DND-41 (cell line): ENCODE results near the gene RNU5B-1.

Source experiments
- ATAC-seq: fragments of 200-7000 bp; cut with Tn5 transposase; 3 replicates; pipeline ENCODE4 v1.9.1; 2021; ENCODE audit warnings: low read depth; ENCODE audit not compliant: insufficient read depth
- DNase-seq: peaks from one replicate; pipeline ENCODE4 v3.0.0-alpha.2; 2020
- H2AFZ ChIP-seq: 2 replicates; pipeline ENCODE4 v1.6.0; 2012; ENCODE audit warnings: low read depth, low read length
- H3K27ac ChIP-seq: 2 replicates; pipeline ENCODE4 v1.5.1; 2012; ENCODE audit warnings: low read length, inconsistent platforms
- H3K27me3 ChIP-seq: fragments of 200-600 bp; sonication (generic); 2 replicates; pipeline ENCODE4 v1.6.0; 2012; ENCODE audit warnings: low read length, mild to moderate bottlenecking, inconsistent platforms; ENCODE audit not compliant: insufficient read depth, poor library complexity
- H3K36me3 ChIP-seq: 2 replicates; pipeline ENCODE4 v1.5.1; 2012; ENCODE audit warnings: low read length, inconsistent platforms; ENCODE audit not compliant: insufficient read depth
- H3K4me1 ChIP-seq: 2 replicates; pipeline ENCODE4 v1.5.1; 2012; ENCODE audit warnings: mild to moderate bottlenecking, low read length; ENCODE audit not compliant: insufficient read depth
- H3K4me2 ChIP-seq: 2 replicates; pipeline ENCODE4 v1.6.0; 2012; ENCODE audit warnings: mild to moderate bottlenecking, moderate library complexity, low read length, inconsistent platforms; ENCODE audit not compliant: insufficient read depth
- H3K4me3 ChIP-seq, 2 experiments: fragments of 200-600 bp in 1 of 2; shearing (Covaris generic) in 1 of 2; 2 replicates each; pipeline ENCODE4 v1.5.1; 2012 to 2016; ENCODE audit warnings: inconsistent platforms in 2 of 2, low read length in 2 of 2, mild to moderate bottlenecking in 2 of 2, low read depth in 1 of 2, moderate library complexity in 1 of 2
- H3K79me2 ChIP-seq: 2 replicates; pipeline ENCODE4 v1.6.0; 2012; ENCODE audit warnings: low read length, inconsistent platforms; ENCODE audit not compliant: insufficient read depth
- H3K9ac ChIP-seq: 2 replicates; pipeline ENCODE4 v1.6.0; 2012; ENCODE audit warnings: low read depth, mild to moderate bottlenecking, inconsistent platforms, low read length, moderate library complexity
- H3K9me3 ChIP-seq: 2 replicates; pipeline ENCODE4 v1.5.1; 2012; ENCODE audit warnings: low read length, moderate library complexity, mild to moderate bottlenecking, inconsistent platforms; ENCODE audit not compliant: insufficient read depth, severe bottlenecking
- H4K20me1 ChIP-seq: 2 replicates; pipeline ENCODE4 v1.6.0; 2012; ENCODE audit warnings: low read length; ENCODE audit not compliant: insufficient read depth
- CTCF ChIP-seq: IDR thresholded peaks from 2 replicates; pipeline ENCODE4 v1.5.1; 2012; ENCODE audit warnings: borderline replicate concordance, low read length, moderate library complexity, mild to moderate bottlenecking; ENCODE audit not compliant: poor library complexity, severe bottlenecking; ENCODE audit errors: extremely low read depth
- EZH2 ChIP-seq: IDR thresholded peaks from 3 replicates; pipeline ENCODE4 v1.6.1; 2012; ENCODE audit warnings: borderline replicate concordance, low read depth, mild to moderate bottlenecking, moderate library complexity, low read length, inconsistent platforms; ENCODE audit not compliant: severe bottlenecking

Gene RNU5B-1

GRCh38 chr15:65339920-65340319 lies 35.4 kb downstream of the RNU5B-1 start:
- no peak overlapping the region for H2AFZ ChIP-seq
- H3K27ac ChIP-seq: no peak overlapping the region
- no peaks in the 10 kb centered on the region for H3K4me1 ChIP-seq
- no peak overlapping the region for H3K4me2 ChIP-seq
- peaks cover 3% of the 10 kb centered on the region for H3K27me3 ChIP-seq
- no peak for ATAC-seq
- no peak overlapping the region for H3K9ac ChIP-seq
- no peak for DNase-seq
- no peak overlapping the region for H3K4me3 ChIP-seq
- H3K36me3 ChIP-seq: no peaks in the 10 kb centered on the region
- H3K9me3 ChIP-seq: no peaks in the 10 kb centered on the region
- TF ChIP-seq CTCF: no peak
- no peak for TF ChIP-seq EZH2
- H3K79me2 ChIP-seq: no peaks in the 10 kb centered on the region
- H4K20me1 ChIP-seq: no peaks in the 10 kb centered on the region

GRCh38 chr15:65342493-65342892 lies 38.0 kb downstream of the RNU5B-1 start:
- ATAC-seq (no peak), DNase-seq (no peak)
- Histone ChIP-seq H3K79me2 (no peaks in the 10 kb centered on the region), H2AFZ (no peak overlapping the region), H3K9ac (no peak overlapping the region), H3K9me3 (no peaks in the 10 kb centered on the region), H3K4me3 (no peak overlapping the region), H3K27me3 (peaks cover 3% of the 10 kb centered on the region), H3K4me1 (no peaks in the 10 kb centered on the region), H3K4me2 (no peak overlapping the region), H3K27ac (no peak overlapping the region), H3K36me3 (no peaks in the 10 kb centered on the region), H4K20me1 (no peaks in the 10 kb centered on the region)
- no peak for TF ChIP-seq CTCF
- TF ChIP-seq EZH2: no peak

- H3K36me3 ChIP-seq: no peaks in the 10 kb centered on the region
- no peak overlapping the region for H3K9ac ChIP-seq
- no peaks in the 10 kb centered on the region for H3K4me1 ChIP-seq
- no peak overlapping the region for H3K4me2 ChIP-seq
- no peak overlapping the region for H2AFZ ChIP-seq
- no peaks in the 10 kb centered on the region for H4K20me1 ChIP-seq
- no peaks in the 10 kb centered on the region for H3K79me2 ChIP-seq
- H3K27me3 ChIP-seq: peaks cover 3% of the 10 kb centered on the region
- no peak overlapping the region for H3K4me3 ChIP-seq
- DNase-seq (no peak), ATAC-seq (no peak)
- no peaks in the 10 kb centered on the region for H3K9me3 ChIP-seq
- H3K27ac ChIP-seq: no peak overlapping the region
- no peak for TF ChIP-seq EZH2
- no peak for TF ChIP-seq CTCF
Measured at GRCh38 chr15:65343374-65343981, 39.0 kb downstream of the RNU5B-1 start.
